Epithelial cell of prostate (primary cell): Measurements from ENCODE around the gene CABLES2.
A peak's percentile ranks its signal among the peaks of the same experiment; 100 is the strongest.

Experiments
- DNase-seq: peaks from one replicate; pipeline ENCODE4 v3.0.0-alpha.2; 2011; ENCODE audit warnings: low read depth, low spot score
- H3K27ac ChIP-seq: fragments of 450-650 bp; 2 replicates; pipeline ENCODE4 v1.5.1; 2017; ENCODE audit warnings: mild to moderate bottlenecking

Gene CABLES2

DNA sequence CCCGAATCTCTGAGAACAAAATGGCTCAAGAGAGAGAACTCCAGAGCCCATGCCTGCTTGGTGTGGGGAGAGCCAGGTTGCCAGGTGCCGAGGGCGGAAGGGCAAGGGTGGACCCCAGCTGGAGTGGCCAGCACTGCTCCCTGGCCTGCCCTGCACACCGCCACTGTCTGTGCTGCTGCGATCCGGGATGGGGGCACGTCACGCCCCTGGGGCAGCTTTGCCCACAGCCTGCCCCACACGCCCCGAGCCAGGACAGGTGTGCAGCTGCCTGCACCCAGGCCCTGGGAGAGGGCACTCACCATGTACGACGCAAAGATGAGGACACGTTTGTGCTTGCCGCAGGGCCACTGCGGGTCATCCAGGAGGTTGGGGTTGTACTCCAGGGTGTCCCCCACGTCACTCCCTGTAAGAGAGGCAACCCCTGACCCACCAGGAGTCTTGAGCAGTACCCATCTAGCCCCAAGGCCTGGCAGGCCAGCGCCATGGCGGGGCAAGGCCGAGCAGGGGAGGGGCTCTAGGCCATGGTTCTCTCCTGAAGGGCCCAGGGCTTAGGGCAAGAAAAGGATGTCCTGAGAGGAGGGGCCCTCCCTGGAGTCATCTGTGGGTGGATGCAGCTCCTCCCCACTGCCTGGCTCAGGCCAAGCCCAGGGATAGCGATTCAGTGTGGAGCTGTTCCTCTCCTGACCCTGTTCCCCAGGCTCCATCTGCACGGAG, 14.3 kb downstream of the CABLES2 start:
- DNase-seq, result no peak
- no peak overlapping the region for H3K27ac ChIP-seq

DNA sequence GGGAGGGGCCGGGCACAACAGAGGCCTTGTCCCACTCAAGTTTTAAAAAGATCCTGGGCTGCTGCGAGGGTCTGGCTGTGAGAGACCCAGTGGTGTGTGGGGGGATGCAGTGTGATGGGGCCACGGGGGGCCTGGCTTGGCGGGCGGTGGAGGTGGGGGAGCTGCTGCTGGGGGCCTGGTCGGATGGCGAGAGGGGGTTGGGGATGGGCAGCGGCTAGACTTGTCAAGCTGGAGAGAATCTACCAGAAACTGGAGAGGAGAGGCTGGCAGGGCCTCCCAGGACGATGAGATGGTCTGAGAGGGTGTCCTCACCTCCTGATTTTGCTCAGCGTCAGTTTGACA, 15.0 kb downstream of the CABLES2 start:
- no peak overlapping the region for H3K27ac ChIP-seq
- no peak for DNase-seq

DNA sequence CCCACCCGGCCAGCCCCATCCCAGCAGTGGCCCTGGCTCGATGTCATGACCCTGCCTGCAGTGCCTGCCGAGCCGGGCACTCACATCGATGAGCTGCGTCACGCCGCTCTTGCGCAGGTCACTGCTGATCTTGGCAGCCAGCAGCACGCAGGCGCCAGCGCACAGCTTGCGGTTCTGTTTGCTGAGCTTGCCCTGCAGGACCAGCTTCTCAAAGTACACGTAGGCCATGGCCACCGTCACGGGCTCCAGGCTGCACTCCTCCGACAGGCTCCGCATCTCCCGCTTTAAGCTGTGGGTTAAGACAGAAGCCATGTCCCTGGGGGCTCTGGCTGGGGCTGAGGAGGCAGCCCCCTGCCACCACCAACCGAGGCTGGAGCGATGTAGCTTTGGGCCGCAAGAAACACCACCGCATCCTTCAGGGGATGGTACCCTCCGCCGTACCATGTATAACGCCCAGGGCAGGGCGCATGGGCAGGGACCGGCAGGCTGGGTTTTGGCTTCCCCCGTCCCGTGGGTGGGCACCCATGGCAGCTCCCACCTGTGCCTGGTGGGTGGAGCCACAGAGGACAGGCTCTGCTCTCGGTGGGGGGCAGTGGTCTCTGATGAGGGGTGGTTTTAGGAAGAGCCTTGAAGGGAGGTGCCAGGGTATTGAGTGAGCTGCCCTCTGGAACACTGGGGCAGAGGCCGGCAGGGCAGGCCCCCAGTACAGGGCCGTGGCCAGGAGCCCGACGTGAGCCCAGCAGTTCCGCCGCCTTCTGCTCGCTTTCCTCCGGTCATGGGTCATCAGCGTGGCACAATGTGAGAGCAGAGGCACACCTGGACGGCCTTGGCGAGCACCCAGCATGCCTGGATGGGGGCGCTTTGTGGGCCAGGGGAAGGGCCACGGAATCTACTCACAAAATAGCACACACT, 15.7 kb downstream of the CABLES2 start:
- no peak overlapping the region for H3K27ac ChIP-seq

DNA sequence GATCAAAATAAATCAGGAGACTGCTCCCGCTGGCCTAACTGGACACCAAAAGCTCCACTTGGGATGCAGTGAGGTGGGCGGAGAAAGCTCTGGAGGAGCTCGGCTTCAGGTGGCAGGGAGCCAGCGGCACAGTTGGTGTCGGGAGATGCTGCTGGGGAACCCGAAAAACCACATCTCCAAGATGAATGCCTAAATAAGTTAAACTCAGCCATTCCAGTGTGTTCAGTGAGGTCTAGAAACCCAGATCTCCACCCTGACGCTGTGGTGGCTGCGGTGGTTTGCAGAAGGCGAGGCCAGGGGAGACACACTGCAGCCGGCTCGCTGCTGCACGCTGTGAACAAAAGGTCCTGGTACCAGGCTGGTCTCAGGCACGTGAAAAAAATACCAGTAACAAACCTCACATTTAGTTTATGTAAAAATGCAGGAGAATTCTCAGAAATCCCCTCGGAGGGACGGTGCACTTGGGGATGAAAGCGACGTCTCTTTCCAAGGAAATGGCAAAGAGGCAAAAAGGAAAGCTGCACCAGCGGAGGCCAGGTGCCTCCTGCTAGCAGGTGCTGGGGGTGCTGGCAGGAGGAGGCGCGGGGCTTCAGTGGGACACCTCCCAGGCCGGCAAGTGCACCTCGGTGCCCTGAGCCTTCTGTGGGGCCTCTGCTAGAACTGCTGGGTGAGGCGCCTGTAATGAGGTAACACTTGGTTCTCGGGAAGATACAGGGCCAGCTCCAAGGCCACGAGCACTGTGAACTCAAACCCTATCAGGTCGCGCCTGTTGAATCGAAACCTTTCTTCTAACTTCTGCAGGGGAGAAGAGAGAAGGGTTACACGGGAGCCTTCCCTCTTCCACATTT, 16.5 kb downstream of the CABLES2 start:
- no peak for DNase-seq
- no peak overlapping the region for H3K27ac ChIP-seq

More for the DNA sequence above, 15.7 kb downstream of the CABLES2 start:
- DNase-seq, result no peak

DNA sequence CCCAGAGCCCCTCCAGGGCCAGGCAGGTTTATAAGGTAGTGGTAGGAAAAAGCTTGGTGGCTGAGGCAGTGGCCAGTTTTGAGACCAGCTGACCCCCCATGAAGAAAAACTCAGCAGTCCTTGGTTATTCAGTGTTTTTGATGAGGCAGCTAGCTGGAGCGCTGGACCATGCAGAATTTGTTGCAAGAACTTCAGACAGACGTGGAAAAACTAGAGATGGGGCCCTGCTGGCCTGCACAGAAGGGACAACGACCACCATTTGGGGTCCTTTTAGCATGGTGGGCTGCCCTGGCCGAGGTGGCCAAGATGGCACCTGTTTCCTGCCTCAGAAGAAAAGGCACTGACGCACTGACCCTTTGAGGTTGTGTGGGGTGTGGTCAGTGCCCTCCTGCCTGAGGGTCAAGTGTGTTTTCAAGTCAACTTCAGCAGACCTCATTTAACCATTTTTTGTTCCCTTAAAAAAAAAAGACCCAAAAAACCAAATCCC, 17.4 kb downstream of the CABLES2 start:
- no peak for DNase-seq
- no peak overlapping the region for H3K27ac ChIP-seq

DNA sequence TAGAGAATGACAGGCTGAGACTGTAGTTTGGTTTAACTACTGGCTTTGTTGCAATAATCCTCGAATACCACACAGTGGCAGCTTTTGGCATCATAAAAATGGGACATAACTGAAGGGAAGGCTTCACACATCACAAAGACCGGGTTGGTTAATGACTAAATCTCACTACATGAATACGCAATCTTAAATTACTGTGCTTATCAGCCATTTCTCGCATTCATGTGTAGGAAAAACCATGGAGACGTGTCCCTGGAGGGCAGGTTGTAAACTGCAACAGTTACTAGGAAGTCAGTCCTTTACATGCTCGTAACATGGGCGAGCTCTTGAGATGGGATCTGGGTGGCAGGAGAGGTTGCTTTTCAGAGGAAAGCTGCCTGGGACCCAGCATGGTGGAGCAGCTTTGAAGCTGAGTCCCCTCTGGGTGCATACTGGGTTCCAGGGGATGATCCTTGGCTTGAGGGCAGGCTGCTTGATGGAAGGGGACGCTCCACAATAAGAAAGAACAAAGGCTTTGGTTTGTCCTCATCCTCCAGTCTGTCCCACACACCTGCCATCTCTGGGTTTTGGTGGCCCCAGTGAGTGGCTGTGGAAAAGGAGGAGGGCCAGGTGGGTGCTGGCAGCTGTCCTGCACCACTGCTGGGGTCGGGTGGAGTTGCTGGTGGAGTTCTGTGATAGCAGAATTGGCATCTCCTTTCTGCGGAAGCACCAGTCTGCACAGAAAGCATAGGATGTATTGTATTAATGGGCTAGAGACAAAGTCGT, 18.1 kb downstream of the CABLES2 start:
- DNase-seq, result no peak
- no peak overlapping the region for H3K27ac ChIP-seq

DNA sequence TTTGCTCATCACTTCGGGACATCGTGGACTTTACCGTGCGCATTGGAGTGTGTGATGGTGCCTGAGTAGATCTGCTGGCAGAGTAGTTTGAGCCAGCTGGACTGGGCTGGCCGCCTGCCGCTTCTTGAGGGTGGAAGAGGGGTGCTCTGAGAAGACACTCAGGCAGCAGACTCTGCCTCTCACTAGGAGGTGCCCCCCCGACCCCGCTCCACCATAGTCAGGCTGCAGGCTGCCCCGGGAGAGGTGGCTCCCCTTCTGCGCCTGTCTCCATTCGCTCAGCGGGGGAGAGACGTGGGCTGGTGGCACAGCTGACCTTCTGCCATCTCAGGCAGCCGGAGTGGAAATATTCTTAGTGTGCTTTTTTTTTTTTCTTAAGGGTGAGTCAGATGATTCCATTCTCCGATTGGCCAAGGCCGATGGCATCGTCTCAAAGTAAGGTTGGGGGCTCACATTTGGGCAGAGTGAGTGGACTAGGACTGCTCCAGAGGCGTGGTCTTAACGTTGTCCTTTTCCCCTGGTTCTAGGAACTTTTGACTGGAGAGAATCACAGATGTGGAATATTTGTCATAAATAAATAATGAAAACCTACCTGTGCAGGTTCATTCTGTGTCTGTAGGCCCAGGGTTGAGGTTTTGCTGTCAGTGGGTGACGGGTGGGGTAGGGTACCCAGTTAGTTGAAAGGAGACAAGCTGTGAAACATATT, 19.0 kb downstream of the CABLES2 start:
- H3K27ac ChIP-seq, result peak overlapping the region; percentile 79
- no peak for DNase-seq

DNA sequence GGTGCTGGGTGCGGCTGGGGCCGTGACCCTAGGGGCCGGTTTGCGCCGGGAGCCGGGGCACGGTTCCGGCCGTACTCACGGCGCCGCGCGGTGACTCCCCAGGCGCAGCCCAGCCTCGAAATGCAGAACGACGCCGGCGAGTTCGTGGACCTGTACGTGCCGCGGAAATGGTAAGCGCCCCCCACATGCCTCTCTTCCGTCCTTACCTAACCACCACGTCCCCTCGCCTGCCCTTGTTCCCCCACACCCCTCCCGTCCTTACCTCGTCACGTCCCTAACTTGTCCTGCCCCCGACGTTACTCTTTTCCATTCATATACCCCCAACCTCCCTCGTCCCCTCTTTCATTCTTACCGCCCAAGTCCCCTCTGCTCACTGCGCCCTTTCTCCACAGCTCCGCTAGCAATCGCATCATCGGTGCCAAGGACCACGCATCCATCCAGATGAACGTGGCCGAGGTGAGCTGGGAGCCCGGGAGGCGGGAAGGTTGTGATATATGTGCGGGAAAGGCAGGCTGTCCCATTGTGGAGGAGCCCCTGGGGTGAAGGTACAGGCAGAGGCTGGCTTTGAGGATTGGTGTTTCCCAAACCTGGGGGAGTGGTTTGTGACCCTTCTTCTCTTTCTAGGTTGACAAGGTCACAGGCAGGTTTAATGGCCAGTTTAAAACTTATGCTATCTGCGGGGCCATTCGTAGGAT, 19.7 kb downstream of the CABLES2 start:
- no peak for DNase-seq

DNA sequence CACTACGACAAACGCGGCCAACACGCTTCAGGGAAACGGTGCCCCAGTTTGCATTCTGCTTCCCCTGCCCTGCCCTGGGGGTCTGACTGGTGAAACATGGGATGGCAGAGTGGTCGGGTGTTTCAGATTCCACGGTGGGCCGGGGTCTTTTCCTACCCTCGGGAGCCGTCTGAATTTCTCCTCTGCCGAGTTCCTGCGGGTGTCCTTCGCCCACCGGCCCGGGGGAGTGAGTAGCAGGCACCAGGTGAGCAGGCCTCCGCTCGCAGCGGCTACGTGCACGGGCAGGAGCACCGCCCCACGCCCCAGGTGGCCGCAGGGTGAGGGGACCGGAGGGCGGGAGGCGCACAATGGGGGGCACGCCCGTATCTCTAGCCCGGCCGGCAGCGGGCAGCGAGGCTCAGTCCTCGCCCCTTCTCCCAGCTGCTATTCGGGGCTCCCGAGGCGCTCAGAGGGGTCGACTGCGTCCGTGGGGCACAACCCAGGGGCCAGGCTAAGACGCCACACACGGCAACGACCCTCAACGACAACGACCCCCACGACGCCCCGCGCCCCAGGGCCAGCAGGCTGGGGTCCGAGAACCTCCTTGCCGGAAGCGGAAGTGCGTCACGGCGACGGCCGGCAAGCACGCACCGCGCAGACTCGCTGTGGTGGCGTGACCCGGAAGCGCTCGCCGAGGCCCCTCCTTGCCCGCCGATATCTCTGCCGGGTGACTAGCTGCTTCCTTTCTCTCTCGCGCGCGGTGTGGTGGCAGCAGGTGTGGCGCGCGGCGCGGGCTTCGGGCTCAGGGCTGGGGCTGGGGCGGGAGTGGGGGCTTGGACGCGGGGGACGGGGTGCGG, 20.5 kb downstream of the CABLES2 start, which contains the start of gene RPS21:
Gene RPS21 (plus strand): TSS at position 721 of the 836 bp plus-strand sequence. CDS start 236 bp downstream, outside the sequence.
- H3K27ac ChIP-seq, result peak within 1 kb of the TSS; percentile 79
- DNase-seq, result peak; percentile 60

More for the DNA sequence above, 19.7 kb downstream of the CABLES2 start:
- H3K27ac ChIP-seq, result peak overlapping the region; percentile 79

DNA sequence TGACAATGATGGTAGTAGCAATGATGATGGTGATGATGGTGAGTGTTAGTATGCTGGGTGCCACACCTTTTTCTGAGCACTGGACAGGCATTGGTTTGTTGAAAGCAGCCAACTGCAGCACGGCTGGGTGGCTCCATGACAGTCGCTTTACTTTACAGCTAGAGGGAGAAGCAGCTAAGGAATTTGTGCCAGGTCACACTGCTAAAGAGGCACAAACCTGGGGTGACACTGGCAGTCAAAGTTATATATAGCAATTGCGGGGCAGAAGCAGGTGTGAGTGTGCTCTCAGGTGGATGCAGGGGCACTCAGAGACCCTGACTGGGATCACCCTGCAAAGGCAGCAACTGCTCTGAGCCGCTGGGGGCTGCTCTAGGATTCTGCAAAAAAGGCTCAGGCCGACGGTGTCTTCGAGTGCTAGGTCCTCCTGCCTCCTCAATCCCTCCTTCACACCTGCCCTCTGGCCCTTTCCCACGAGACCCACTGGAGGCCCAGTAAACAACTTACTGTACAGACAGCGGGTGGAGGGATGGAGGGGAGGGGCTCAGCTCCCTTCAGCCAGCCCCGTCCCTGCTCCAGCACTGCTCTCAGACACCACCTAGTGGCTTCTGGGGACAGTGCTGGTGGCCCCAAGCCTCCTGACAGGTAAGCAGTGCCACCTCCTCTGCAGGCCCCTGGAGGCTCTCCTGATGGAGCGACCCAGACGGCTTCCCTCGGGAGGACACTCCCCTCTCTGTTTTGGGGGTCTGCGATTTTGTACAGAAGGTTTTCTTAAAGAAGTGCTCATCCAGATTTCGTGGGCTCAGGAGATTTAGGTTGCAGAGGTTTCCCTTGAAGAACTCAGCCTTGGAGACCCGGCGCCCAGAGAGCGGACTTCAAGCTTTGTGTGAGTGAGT, 24.5 kb downstream of the CABLES2 start:
- peak; percentile 31 for DNase-seq
- no peak overlapping the region for H3K27ac ChIP-seq

DNA sequence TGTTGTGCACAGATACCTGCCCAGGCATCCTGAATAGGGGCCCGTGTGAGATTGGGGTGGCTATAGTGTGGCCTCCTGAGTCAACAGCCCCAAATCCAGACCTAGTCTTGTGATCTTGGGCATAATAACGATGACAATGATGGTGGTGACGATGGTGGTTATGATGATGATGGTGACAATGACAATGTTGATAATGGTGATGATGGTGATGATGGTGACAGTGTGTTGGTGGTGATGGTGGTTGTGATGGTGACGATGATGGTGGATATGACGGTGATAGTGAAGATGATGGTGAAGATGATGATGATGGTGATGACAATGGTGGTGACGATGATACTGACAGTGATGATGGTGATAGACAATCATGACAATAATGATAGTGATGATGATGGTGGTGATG, 25.2 kb downstream of the CABLES2 start:
- peak overlapping the region; percentile 7 for H3K27ac ChIP-seq
- DNase-seq, result no peak

DNA sequence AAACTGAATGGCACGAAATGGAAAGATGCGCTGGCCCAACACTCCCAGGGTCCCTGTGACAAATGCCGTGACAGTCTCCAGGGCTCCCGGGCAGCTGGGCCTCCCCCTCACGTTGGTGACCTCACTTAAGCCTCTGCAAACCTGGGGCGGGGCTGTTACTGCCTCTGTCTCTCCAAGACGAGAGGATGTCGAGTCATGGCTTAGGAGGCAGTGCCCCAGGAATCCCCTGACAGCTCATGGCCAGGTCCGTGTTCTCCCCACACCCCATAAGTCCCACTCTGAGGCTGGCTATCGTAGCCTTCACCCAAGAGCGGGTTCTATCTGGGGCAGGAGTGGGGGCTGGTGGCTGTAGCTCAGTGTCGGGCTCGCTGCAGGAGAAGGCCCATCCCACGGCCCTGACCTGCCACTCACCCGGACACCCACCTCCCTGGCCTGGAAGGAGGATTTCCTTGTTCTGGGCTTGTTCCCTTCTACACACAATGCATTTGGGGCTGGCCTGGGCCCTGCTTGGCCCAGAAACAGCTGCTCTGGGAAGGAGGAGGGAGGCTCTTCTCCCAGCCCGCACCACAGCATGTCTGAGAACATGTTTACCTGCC, 25.8 kb downstream of the CABLES2 start:
- DNase-seq, result peak; percentile 53
- peak overlapping the region; percentile 7 for H3K27ac ChIP-seq

DNA sequence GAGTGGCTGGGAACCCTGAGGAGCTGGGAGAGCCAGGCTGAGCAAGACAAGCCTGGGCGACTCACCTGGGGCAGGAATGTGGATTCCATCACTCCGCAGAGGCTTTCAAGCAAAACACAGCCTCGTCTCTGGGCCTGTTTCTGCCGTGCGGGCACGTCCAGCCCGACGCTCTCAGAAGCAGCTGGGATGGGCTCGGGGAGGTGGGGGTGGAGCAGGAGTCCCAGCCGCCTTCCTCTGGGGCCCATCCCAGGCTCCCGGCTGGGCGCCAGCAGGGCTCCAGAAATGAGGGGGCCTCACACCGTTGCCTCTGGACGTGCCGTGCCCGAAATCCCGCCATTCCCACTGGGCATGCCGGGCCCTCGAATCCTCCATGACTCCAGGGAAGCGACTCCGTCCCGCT, 28.9 kb downstream of the CABLES2 start:
- H3K27ac ChIP-seq, result peak overlapping the region; percentile 97
- peak; percentile 85 for DNase-seq

DNA sequence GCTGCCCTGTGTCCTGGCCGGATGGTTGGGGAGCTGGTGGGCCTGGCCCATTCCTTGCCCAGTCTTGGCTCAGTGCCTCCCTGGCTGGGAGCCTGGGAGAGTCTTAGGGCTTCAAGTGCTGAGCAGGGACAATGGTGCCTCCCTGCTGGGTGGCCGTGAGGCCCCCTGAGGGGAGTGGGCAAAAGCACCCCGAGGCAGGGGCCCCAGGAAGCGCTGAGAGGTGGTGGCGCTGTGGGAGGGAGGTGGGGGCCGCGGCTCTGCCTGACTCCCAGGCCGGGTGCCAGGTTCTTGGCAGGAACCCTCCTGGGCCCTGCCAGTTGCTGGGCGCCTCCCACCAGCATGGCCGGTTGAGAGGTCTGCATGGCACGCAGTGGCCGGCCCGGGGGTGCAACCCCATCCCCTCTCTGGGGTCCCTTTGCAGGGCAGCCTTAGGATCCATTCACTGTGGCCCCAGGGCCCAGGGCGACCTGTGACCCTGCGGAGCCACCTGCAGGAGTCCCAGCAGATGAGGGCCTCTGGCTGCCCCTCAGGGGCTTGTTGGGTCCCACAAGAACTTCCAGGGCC, 29.4 kb downstream of the CABLES2 start:
- H3K27ac ChIP-seq, result peak overlapping the region; percentile 97
- no peak for DNase-seq

DNA sequence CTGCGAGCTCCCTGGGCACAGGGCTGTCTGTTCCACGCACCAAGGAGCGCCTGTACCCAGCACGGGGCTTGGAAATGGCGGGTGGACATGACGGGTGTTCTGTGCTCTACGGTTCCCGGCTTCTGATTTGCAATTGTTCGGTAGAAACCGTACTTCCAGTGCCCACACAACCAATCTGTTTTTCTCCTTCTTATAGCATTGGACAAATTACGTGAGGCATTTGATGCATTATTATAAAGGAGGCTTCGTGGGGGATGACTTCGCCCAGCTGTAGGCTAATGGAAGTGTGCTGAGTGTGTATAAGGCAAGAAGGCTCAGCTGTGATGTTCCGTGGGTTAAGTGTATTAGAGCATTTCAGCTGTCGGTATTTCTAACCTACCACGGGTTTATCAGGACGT, 30.0 kb downstream of the CABLES2 start:
- H3K27ac ChIP-seq, result peak overlapping the region; percentile 97
- no peak for DNase-seq
